Left cardiac atrium (tissue), 4 donors: ENCODE results near the gene ADRA2B. TPM values are rescaled to one million over a fixed set of nuclear protein-coding genes. Genes with fewer than 3 reads are reported as not detected.

Source experiments
- ATAC-seq, 2 donors: fragments of 200-7000 bp; cut with Tn5 transposase; one replicate each; pipeline ENCODE4 v1.9.1; 2020; ENCODE audit warnings: mild to moderate bottlenecking in 2 of 2, moderate library complexity in 2 of 2
- DNase-seq: peaks from one replicate; pipeline ENCODE4 v3.0.0-alpha.2; 2020
- intact Hi-C, 2 donors: fragments of 100-400 bp; cut with DNase I; formaldehyde crosslinking; loops; one replicate each; pipeline versions ENCODE4 v1.14.1 to v1.15.1; 2022 to 2023
- total RNA-seq, 2 donors: library from RNA; stranded (reverse); fragmentation: NEBNext Ultra II Directional; extraction: Animal tissue kit (Norgen Biotek cat#: 25700); gene quantifications; one replicate each; pipeline ENCODE4 v1.2.1, GENCODE V29; 2021
- donor health status: DM: no; HTN: yes; CAD: no.
- donor health status: DM: no; HTN: yes; CAD: no; lungs with severe emphysema.
- donor health status: DM: yes; HTN: yes; CAD: no.
- donor health status: Dilated cardiomyopathy.

The ADRA2B gene
- total RNA-seq, 2 donors from 2014 or later, result 1.6 to 2.3 TPM

DNA sequence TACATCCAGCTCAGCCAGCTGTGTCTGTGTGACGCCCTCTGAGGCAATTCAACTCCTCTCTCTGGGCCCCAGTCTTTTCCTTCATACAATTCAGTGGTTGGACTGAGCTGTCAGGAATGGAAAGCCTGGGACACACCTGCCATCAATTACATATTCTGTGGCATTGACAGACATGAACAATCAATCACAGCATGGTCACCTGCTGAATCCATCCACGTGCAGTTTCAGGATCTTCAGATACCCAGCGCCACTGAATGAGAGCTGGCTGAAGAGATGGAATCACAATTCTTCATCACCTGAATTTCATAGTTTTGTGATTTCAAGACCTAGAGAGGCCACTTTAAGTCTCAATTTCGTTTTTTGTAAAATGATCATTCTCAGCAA, 5.1 kb downstream of the ADRA2B start:
- intact Hi-C loops, result loop anchor here in 1 of 2 donors (5.0 to 10.0 kb wide), 2 partner anchors 39 to 106 kb away; no protein-coding TSS in a partner anchor
- ATAC-seq (no peak), DNase-seq (no peak)

DNA sequence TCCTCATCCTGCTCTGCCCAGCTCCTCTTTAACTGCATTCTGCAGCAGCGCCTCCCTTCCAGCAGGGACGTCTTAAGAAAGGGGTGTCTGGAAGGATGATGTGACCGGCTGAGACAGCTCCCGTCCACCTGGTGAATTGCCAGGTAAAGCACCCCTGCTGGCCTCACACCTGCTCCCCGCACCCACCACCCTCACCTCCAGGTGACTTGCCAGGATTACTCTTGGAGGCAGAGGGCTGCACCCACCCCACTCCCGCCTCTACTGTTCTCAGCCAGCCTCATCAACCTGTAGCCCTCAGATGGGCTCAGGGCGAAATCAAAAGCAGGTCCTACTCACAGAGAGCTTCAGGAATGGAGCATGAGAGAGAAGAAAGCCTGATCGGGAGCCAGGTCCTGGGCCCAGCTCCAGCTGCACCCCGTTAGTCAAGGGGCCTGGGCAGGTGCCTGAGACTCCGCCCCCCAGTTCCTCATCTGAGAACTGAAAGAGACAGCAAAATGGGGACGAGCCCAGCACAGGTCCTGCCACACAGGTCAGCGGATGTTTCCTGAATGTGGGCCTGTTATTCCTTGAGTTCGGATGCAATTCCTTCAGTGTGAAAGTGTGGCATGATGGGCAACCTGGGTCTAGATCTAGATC, 5.6 kb downstream of the ADRA2B start:
- DNase-seq, result no peak
- intact Hi-C loops, result loop anchor here in 1 of 2 donors (5.0 to 10.0 kb wide), 2 partner anchors 38 to 106 kb away; no protein-coding TSS in a partner anchor
- no peak for ATAC-seq

- ATAC-seq (no peak), DNase-seq (no peak)
- intact Hi-C loops, result loop anchor here (5.0 to 10.0 kb wide), 2 partner anchors 38 to 105 kb away; no protein-coding TSS in a partner anchor
Observed at GRCh38 chr2:96109931-96110511, 6.3 kb downstream of the ADRA2B start.

GRCh38 chr2:96109361-96109680, 7.0 kb downstream of the ADRA2B start:
- ATAC-seq (peak in 1 of 2 donors; percentile 18), DNase-seq (no peak)
- intact Hi-C loops, result loop anchor here in 1 of 2 donors (10.0 kb wide), 1 partner anchor 105 kb away; no protein-coding TSS in a partner anchor

DNA sequence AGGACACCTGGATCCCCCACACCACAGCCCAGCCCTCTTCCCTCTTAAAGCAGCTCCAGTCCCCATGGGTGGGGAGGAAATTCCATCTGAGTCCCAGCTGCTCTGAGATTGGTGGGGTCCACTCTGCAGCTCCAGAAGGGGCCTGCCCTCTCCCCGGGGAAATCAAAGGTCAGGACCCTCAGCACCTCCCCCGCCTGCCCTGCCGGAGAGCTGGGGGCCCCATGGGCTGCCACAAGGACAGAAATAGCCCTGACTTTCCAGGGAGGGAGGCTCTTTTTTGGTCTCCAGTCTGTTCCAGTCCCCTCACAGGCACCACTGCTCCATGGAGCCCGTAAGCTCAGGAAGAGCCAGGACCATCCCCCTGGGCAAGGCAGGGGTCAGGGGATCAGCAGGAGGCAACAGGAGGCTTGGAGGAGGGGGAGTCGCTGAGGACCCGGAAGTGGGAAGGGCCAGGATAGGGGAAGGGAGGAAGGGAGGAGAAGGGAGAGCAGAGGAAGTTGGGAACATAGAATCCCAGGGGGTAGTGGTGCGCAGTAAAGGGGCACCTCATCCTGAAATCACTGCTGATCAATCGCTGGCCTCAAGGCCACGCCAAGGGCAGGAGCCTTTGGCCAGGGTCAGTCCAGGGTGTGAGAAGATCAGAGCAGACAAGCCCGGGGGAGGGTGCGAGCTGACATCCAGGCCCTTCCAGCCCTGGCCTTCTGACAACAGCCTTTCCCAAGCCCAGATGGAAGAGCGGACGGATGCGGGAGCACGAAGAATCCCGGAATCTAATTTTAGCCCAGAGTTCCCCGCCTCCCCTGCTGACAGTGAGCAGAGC, 7.6 kb downstream of the ADRA2B start:
- ATAC-seq (peak; percentile 54 to 60), DNase-seq (peak; percentile 47)
- intact Hi-C loops, result loop anchor here in 1 of 2 donors (10.0 kb wide), 1 partner anchor 104 kb away; no protein-coding TSS in a partner anchor

GRCh38 chr2:96108151-96108540, 8.2 kb downstream of the ADRA2B start:
- intact Hi-C loops, result loop anchor here in 1 of 2 donors (10.0 kb wide), 1 partner anchor 103 kb away; no protein-coding TSS in a partner anchor

GRCh38 chr2:96107708-96108065, 8.7 kb downstream of the ADRA2B start:
- intact Hi-C loops, result loop anchor here in 1 of 2 donors (10.0 kb wide), 1 partner anchor 103 kb away; no protein-coding TSS in a partner anchor
- no peak for DNase-seq
- ATAC-seq, result no peak

More at GRCh38 chr2:96108151-96108540, 8.2 kb downstream of the ADRA2B start:
- DNase-seq, result no peak
- ATAC-seq, result peak in 1 of 2 donors; percentile 3

DNA sequence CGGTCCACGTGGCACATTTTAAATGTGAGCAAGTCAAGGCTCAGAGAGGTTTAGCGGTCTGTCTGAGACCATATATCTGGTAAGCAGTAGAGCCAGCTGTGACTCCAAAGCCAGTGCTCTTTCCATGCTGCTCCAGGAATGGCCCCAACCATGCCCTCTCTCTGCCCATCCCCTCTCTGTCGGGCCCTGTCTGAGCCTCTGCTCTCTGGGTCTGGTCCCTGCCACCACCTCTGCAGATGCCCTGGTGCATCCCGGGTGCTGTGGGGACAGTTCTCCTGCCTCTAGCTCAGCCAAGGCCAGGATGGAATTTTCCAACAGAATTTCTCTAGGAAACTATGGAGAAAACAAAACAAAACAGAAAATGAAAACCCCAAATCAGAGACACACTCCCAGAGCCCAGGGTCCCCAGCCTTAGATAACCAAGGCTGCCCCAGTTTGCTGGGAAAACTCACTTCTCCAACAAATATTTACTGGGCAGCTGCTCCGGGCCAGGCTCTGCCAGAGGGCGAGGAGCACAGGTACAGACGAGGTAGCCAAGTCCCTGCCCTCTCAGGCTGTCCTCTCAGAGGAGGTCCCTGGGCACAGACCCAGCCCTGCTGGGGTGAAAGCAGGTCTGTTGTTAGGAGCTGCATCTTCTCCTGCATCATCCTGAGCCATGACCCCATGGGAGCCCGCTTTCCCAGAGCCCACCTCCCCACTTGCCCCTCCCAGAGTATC, 9.2 kb downstream of the ADRA2B start:
- ATAC-seq (no peak), DNase-seq (peak; percentile 18)
- intact Hi-C loops, result loop anchor here in 1 of 2 donors (10.0 kb wide), 1 partner anchor 102 kb away; no protein-coding TSS in a partner anchor

- ATAC-seq, result no peak
- no peak for DNase-seq
- intact Hi-C loops, result loop anchor here in 1 of 2 donors (10.0 kb wide), 1 partner anchor 101 kb away; no protein-coding TSS in a partner anchor
Observed at GRCh38 chr2:96105994-96106715, 10.2 kb downstream of the ADRA2B start.

DNA sequence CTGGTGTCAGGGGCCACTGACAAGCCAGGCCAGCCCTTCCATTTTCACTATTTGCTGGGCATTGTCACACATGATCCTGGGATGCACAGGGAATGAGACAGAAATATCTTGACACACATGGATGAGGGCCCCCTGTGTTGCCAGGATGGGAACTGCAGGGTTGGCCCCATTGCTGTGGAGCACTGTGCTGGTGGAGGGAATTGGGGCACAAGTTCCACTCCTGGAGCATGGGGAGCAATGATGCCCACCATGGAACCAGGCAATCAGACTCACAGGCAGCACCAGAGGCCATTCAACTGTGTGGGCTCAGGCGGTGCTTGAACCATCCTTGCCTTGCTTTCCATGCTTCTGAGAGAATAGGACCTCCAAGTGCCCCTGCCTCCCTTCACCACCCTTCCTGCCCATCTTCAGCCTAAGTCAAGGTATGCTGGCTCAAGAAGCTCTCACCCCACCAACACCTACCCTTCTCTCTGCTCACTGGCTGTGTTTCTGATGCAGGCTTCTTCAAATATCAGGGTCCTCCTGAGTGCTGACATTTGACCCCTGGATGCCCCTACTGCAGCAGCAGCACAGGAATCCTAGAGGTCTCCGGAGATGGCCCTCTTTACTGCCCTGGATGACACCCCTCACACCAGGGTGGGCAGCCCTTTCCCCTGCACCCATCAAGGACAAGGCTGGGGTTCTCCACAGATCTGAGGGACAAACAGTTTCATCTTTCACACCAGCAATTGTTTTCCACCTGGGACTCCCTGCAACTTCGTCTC, 11.0 kb downstream of the ADRA2B start:
- intact Hi-C loops, result loop anchor here in 1 of 2 donors (10.0 kb wide), 1 partner anchor 101 kb away; no protein-coding TSS in a partner anchor
- no peak for DNase-seq
- no peak for ATAC-seq

DNA sequence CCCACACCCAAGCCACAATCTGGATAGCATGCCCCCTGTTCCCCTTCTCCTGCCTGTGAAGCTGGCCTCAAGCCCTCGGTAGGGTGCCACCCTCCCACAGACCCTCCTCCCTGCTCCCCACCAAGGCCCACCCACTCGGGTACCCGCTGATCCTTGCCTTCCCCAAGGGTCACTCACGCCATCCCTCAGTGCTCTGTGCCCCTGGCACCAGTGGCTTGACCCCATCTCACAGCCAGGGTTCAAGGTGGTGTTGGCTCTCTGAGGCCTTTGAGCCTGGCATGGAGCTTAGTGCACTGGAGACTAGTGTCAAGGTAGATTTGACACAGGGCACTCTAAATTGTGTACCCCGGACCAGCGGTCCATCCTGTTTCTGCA, 11.9 kb downstream of the ADRA2B start:
- intact Hi-C loops, result loop anchor here in 1 of 2 donors (10.0 kb wide), 1 partner anchor 100 kb away; no protein-coding TSS in a partner anchor
- DNase-seq (no peak), ATAC-seq (no peak)

DNA sequence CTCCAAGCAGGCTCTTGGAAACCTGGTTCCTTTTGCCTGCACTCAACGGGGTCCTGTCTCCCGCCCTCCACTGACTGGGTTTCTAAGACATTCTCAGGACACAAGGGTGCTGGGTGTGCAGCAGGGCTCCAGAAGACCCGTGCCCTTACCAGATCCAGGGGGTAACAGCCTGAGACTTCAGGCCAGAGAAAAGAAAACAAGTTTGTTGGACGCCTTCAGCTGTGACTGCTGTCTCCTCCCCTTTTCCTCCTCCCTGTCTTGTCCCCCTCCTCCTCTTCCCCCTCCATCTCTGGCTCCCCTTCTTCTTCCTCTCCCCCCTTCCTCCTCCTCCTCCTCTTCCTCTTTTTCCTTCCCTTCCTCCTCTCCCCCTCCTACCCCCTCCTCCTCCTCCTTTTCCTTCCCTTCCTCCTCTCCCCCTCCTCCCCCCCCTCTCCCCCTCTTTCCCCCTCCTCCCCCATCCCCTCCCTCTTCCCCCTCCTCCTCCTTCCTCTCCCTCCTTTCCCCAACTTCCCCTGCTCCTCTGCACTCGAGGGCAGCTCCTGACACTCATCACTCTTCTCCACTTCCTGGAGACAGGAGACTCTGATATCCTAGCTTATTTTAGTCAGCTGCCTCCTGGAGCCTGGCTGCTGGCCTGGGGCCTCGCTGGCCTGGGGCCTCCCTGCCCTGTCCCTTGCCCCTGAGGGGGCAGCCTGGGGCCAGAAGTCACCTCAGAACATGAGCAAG, 12.4 kb downstream of the ADRA2B start:
- DNase-seq, result peak; percentile 23
- peak; percentile 45 to 48 for ATAC-seq
- intact Hi-C loops, result loop anchor here in 1 of 2 donors (10.0 kb wide), 1 partner anchor 99 kb away; no protein-coding TSS in a partner anchor

- intact Hi-C loops, result loop anchor here in 1 of 2 donors (10.0 kb wide), 1 partner anchor 98 kb away; no protein-coding TSS in a partner anchor
- ATAC-seq (no peak), DNase-seq (no peak)
Observed at GRCh38 chr2:96103187-96103601, 13.2 kb downstream of the ADRA2B start.

DNA sequence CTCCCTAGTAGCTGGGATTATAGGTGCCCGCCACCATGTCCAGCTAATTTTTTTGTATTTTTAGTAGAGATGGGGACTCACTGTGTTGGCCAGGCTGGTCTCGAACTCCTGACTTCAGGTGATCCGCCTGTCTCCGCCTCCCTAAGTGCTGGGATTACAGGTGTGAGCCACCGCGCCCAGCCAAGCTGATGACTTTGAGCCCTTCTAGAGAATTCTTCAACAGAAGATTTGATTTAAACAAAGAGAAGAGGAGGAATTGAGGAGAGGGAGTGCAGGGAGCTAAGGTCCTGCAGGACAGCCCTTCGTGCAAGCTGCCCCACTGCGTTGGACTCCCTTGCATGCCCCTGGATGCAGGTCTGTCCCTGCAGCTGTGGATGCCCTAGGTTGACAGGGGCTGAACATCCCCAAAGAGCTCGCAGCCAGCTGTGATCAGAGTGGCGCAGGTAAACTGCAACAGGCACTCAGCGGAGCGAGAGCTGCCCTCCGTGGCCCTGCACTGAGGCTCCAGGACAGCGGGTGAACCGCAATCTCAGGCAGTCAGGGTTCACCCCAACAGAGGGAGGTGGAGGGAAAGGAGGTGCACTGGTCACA, 13.7 kb downstream of the ADRA2B start:
- DNase-seq (no peak), ATAC-seq (no peak)
- intact Hi-C loops, result loop anchor here in 1 of 2 donors (10.0 kb wide), 1 partner anchor 98 kb away; no protein-coding TSS in a partner anchor

- intact Hi-C loops, result loop anchor here in 1 of 2 donors (10.0 kb wide), 1 partner anchor 96 kb away; no protein-coding TSS in a partner anchor
- no peak for DNase-seq
Observed at GRCh38 chr2:96100893-96101304, 15.5 kb downstream of the ADRA2B start.

More at GRCh38 chr2:96100893-96101304, 15.5 kb downstream of the ADRA2B start:
- ATAC-seq, result no peak
